AG08395 (cell line): Measurements from ENCODE around the gene WDR89.
"Not testable (repeated sequence)": the region's sequence is repeated elsewhere in the genome, so short reads cannot be mapped to it uniquely, and the experiment has no call there.

Source experiments
- DNase-seq: peaks from one replicate; pipeline ENCODE4 v3.0.0; 2012; ENCODE audit warnings: mixed read lengths, low spot score

The WDR89 gene, protein sequence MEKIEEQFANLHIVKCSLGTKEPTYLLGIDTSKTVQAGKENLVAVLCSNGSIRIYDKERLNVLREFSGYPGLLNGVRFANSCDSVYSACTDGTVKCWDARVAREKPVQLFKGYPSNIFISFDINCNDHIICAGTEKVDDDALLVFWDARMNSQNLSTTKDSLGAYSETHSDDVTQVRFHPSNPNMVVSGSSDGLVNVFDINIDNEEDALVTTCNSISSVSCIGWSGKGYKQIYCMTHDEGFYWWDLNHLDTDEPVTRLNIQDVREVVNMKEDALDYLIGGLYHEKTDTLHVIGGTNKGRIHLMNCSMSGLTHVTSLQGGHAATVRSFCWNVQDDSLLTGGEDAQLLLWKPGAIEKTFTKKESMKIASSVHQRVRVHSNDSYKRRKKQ

DNA sequence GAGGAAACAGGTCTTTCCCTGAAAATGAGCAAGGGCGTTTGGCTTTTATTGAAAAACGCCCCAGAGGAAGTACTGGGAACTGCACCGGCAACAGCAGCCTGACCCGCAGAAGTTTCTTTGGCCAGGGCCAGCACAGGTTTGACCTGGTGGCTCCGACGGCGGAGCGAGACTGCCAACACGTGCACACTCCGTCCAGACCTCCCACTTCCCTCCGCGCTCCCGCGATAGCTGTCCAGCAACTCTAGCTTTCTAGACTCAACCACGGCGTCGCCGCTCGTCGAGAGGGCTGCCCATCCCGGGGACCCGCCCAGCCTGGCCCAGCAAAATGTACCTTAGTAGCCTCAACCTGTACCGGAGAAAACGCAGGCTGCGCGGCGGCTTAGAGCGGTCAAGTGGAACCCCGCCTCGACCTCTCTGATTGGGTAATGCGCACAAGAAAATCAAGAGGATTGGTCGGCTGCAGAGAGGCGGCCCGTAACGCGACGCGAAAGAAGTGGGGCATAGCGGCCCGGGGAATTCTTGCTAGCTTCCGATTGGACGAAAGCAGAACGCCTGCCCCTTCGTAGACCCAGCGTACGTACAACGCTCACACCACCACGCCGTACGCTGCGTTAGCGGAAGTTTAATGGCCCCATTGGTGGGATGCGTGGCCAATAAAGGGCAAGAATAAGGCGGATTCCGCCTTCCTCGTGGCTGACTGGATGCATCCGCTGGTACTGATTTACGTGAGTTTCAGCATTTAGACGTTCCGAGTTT lies at the start of gene WDR89:
WDR89 (minus strand) TSS at position 399 of the 756 bp plus-strand sequence. CDS start 41,929 bp downstream, outside the sequence.
- peak; percentile 98 for DNase-seq

GRCh38 chr14:63689132-63689531 lies 47.5 kb upstream of the WDR89 start:
- DNase-seq = no peak

- DNase-seq = no peak
Measured at GRCh38 chr14:63686926-63687325, 45.3 kb upstream of the WDR89 start.

- no peak for DNase-seq
Measured at GRCh38 chr14:63685401-63685800, 43.7 kb upstream of the WDR89 start.

GRCh38 chr14:63682727-63683593 lies 41.3 kb upstream of the WDR89 start:
- DNase-seq = no peak

DNA sequence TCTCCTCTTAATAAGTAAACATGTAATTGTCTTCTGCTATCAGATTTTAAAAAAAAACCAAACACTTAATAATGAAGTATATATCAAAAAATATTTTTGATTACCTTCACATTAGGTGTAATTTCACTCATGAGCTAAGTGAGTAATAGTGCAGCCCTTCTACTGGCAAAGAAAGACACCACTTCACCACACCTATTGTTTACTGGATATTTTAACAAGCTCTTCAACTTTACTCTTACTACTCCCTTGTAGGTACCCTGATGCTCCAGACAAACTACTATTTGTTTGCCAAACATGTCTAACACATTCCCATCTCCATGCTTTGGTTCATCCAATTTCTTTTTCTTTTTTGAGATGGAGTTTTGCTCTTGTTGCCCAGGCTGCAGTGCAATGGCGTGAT lies 36.9 kb upstream of the WDR89 start:
- DNase-seq = no peak

GRCh38 chr14:63677891-63678379 lies 36.3 kb upstream of the WDR89 start:
- peak; percentile 37 for DNase-seq

DNA sequence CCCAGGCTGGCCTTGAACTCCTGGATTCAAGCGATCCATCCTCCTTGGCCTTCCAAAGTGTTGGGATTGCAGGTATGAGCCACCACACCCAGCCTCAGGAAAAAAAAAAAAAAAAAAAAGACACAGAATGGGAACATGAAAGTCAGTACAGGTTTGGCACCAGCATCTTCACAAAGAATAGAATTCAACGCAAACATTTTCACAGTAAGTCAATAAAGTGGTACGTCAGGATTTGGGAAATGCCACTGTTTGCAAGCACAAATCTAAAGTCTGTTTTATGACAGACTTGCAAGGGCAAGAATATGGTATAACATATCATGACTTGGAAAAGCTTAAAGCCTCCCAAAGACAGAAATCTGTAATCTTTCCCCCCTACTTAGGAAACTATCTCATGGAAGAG lies 34.9 kb upstream of the WDR89 start:
- DNase-seq = no peak

GRCh38 chr14:63673886-63674497 lies 32.3 kb upstream of the WDR89 start:
- no peak for DNase-seq

DNA sequence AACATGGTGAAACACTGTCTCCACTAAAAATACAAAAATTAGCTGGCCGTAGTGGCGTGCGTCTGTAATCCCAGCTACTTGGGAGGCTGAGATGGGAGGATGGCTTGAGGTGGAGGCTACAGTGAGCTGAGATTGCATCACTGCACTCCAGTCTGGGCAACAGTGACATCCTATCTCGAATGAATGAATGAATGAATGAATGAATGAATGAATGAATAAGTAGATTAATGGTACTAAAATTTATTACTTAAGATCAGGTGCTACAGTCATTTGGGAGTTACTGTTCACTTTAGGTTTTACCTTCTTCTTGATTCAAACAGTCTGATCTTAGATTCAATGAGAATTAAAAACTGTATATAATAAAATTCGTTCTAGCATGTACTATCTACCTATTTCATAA lies 31.6 kb upstream of the WDR89 start:
- DNase-seq = no peak

- DNase-seq = peak; percentile 4
Measured at GRCh38 chr14:63672417-63673180, 30.9 kb upstream of the WDR89 start.

GRCh38 chr14:63671987-63672386 lies 30.3 kb upstream of the WDR89 start:
- no peak for DNase-seq

GRCh38 chr14:63670692-63671091 lies 29.0 kb upstream of the WDR89 start:
- no peak for DNase-seq

- no peak for DNase-seq
Measured at GRCh38 chr14:63666335-63666734, 24.7 kb upstream of the WDR89 start.

- DNase-seq = no peak
Measured at GRCh38 chr14:63663428-63664341, 22.0 kb upstream of the WDR89 start.

- no peak for DNase-seq
Measured at GRCh38 chr14:63662776-63663175, 21.1 kb upstream of the WDR89 start.

- not testable (repeated sequence) for DNase-seq
Measured at GRCh38 chr14:63661881-63662280, 20.2 kb upstream of the WDR89 start.

DNA sequence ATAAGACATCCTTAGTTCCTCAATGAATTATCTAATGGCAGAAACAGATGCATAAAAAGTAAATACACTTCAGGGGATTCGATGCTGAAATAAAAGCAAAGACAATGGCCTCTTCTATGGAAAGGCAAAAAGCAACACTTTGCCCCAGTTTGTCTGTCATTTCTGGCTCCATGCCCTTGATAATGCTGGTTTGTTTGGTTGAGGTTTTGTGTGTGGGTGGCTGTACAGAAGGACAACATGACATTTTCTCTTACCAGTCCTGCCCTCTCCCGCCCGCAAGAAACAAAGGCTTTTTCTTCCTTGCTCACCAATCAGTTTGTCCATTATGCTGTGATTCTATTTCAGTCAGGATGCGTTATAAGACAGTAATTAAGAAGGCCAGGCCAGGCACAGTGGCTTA lies 18.1 kb upstream of the WDR89 start:
- no peak for DNase-seq

- DNase-seq = no peak
Measured at GRCh38 chr14:63656194-63656593, 14.5 kb upstream of the WDR89 start.

GRCh38 chr14:63654936-63655335 lies 13.3 kb upstream of the WDR89 start:
- no peak for DNase-seq
